DMS53 treated with DMSO at 0.1 percent for 48 hours (cell line): ENCODE measurements around the gene ITGAX.

ENCODE experiments used
- DNase-seq: peaks from one replicate; lab custom pipeline; 2025; ENCODE audit not compliant: unreplicated experiment; lab: John Stamatoyannopoulos, UW

The ITGAX gene

DNA sequence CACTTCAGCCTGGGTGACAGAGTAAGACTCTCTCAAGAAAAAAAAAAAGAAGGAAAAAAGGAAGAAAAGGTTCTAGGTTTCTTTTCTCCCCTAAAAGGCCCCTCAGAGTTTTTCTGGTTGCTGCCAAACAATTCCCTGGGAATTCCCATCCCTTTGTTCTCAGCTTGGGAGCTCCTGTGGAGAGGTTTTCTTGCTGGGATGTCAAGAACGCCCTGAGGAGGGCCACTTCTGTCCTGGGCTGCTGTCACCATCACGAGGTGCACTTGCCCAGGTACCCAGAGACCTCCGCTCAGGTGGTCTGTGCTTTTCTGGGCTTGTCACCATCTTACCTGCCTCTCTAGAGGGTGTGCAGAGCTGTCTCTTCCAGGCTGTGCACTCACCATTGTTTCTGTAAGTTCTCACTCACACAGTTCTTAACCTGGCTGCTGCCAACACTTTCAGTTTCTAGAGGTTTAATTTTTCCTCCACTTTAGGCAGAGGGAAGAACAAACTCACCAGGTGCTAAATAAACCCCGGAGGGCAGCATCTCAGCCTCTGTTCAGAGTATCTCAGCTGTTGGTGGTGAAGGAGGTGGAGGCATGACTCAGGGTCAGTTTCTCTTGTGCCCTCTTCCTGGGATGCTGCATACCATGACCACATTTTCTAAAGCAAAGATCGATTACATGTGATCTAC lies 75.5 kb downstream of the ITGAX start:
- DNase-seq: no peak
